Astrocyte of the cerebellum (primary cell): ENCODE measurements around the gene NFKBIB.

ENCODE experiments used
- DNase-seq: peaks from one replicate; pipeline ENCODE4 v3.0.0-alpha.2; 2011; ENCODE audit warnings: low read depth
- H3K4me3 ChIP-seq: 2 replicates; pipeline ENCODE4 v1.5.1; 2011; ENCODE audit warnings: mild to moderate bottlenecking, low read depth, low read length, moderate library complexity
- in situ Hi-C: cut with HindIII; loops from 2 replicates; pipeline ENCODE4 v1.10.0; 2017; ENCODE audit warnings: low sequenced_read_pairs
- TF ChIP-seq, protein P1 (sequence below): IDR thresholded peaks from 2 replicates; pipeline ENCODE4 v1.5.1; 2012; ENCODE audit warnings: low read length, low read depth, moderate library complexity, mild to moderate bottlenecking; ENCODE audit errors: missing control alignments

NFKBIB gene

DNA sequence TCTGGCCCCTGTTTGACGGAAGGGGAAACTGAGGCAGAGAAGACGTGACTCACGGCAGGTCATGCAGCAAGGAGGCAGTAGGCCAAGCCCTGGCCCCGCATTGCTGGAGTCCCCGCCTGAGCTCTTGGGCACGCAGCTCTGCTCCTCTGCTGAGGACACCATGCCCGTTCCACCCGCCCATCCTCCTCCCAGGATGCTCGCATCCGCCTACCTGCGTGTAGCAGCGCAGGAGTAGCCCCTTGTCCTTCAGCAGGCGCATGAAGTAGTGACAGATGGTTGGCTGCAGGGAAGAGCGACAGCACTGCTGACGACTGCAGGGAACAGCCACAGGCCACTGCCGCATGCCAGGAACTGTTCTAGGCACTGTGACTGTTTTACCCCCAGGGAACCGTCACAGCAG lies 10.9 kb upstream of the NFKBIB start:
- H3K4me3 ChIP-seq = no peak overlapping the region
- TF ChIP-seq, protein P1, sequence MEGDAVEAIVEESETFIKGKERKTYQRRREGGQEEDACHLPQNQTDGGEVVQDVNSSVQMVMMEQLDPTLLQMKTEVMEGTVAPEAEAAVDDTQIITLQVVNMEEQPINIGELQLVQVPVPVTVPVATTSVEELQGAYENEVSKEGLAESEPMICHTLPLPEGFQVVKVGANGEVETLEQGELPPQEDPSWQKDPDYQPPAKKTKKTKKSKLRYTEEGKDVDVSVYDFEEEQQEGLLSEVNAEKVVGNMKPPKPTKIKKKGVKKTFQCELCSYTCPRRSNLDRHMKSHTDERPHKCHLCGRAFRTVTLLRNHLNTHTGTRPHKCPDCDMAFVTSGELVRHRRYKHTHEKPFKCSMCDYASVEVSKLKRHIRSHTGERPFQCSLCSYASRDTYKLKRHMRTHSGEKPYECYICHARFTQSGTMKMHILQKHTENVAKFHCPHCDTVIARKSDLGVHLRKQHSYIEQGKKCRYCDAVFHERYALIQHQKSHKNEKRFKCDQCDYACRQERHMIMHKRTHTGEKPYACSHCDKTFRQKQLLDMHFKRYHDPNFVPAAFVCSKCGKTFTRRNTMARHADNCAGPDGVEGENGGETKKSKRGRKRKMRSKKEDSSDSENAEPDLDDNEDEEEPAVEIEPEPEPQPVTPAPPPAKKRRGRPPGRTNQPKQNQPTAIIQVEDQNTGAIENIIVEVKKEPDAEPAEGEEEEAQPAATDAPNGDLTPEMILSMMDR = no peak
- in situ Hi-C loops = no loop called here

GRCh38 chr19:38889803-38890202 lies 10.0 kb upstream of the NFKBIB start:
- in situ Hi-C loops = no loop called here
- DNase-seq = no peak
- no peak overlapping the region for H3K4me3 ChIP-seq
- TF ChIP-seq, protein P1 = no peak

More for the DNA sequence above, 10.9 kb upstream of the NFKBIB start:
- DNase-seq = no peak

DNA sequence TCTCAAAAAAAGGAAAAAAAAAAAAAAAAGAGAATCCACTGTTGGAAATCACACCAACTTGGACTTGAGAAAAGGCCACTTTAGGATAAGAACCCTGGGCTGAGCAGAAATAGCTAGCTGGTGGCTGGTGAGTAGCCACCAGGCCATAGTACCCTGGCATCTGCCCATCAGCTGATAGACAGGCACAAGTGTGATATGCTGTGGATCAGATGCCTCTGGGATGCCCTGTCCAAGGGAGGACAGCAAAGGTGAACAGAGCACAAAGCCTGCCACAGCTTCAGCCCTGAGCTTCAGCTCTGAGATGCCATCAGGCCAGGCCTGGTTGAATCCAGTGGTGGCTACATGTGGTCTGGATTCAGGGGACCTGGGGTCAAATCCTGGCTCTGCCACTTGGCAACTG lies 9.1 kb upstream of the NFKBIB start:
- no peak for DNase-seq
- TF ChIP-seq, protein P1 = no peak
- H3K4me3 ChIP-seq = no peak overlapping the region
- in situ Hi-C loops = no loop called here

DNA sequence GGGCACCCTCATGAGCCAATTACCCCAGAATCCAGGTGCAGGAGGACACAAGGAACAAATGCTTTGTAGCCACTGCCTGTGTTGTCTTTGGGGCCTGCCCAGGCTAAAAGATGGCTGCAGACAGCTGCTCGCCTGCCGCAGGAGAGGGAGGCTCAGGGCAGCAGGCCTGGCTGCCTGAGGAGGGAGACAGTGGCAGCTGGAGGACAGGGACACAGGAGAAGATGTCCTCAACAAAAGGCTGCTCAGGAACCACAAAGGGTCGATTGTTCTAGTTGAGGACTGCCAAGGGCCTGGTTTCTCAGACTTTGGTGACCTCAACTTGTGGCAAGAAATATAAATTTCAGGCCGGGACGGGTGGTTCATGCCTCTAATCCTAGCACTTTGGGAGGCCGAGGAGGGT lies 8.0 kb upstream of the NFKBIB start:
- in situ Hi-C loops = no loop called here
- H3K4me3 ChIP-seq = no peak overlapping the region
- no peak for DNase-seq
- TF ChIP-seq, protein P1 = no peak

GRCh38 chr19:38892841-38893240 lies 6.9 kb upstream of the NFKBIB start:
- TF ChIP-seq, protein P1 = no peak
- DNase-seq = no peak
- H3K4me3 ChIP-seq = no peak overlapping the region
- in situ Hi-C loops = no loop called here

DNA sequence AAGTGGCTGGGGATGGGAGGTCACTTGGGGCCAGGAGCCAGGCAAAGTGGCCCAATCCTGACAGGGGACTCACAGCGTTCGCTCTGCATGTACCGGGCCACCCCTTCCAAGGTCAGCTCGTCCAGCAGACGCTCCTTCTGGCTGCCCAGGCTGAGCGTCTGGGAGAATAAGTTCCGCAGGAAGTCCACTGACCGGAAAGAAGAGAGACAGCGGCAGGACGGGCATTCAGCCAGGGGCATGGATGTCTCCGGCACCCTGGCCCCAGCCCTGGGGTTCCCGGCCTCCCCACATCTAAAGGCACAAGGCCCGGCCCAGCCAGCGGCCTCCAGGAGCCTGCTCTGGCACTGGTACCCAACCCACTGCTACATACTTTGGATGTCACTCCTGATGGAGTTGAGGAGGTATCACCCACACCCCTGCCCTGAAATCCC lies 6.4 kb upstream of the NFKBIB start:
- no peak overlapping the region for H3K4me3 ChIP-seq
- DNase-seq = no peak
- TF ChIP-seq, protein P1 = no peak
- in situ Hi-C loops = no loop called here

GRCh38 chr19:38894968-38895367 lies 4.8 kb upstream of the NFKBIB start:
- in situ Hi-C loops = no loop called here
- TF ChIP-seq, protein P1 = no peak
- H3K4me3 ChIP-seq = no peak overlapping the region
- no peak for DNase-seq
